ENCODE data around the gene SLC9A7.
A peak's percentile ranks its signal among the peaks of the same experiment; 100 is the strongest.

Gene SLC9A7

GRCh38 chrX:46695491-46695890, 63.4 kb downstream of the SLC9A7 start:
- no peak for TF ChIP-seq CTCF (conservative IDR thresholded peaks at IDR 0.05; ENCODE audit: control insufficient read depth, insufficient read depth, low read depth, low read length)
- DNase-seq (ENCODE audit: low read depth): no peak
- no peak overlapping the region for H3K4me3 ChIP-seq (ENCODE audit: control insufficient read depth, low read depth, low read length)

GRCh38 chrX:46694549-46694948, 64.4 kb downstream of the SLC9A7 start:
- TF ChIP-seq CTCF (conservative IDR thresholded peaks at IDR 0.05; ENCODE audit: control insufficient read depth, insufficient read depth, low read depth, low read length): no peak
- no peak overlapping the region for H3K4me3 ChIP-seq (ENCODE audit: control insufficient read depth, low read depth, low read length)
- DNase-seq (ENCODE audit: low read depth): peak; percentile 17

GRCh38 chrX:46693149-46693548, 65.8 kb downstream of the SLC9A7 start:
- no peak for TF ChIP-seq CTCF (conservative IDR thresholded peaks at IDR 0.05; ENCODE audit: control insufficient read depth, insufficient read depth, low read depth, low read length)
- H3K4me3 ChIP-seq (ENCODE audit: control insufficient read depth, low read depth, low read length): no peak overlapping the region
- DNase-seq (ENCODE audit: low read depth): no peak

- H3K4me3 ChIP-seq (ENCODE audit: control insufficient read depth, low read depth, low read length): no peak overlapping the region
- no peak for TF ChIP-seq CTCF (conservative IDR thresholded peaks at IDR 0.05; ENCODE audit: control insufficient read depth, insufficient read depth, low read depth, low read length)
- no peak for DNase-seq (ENCODE audit: low read depth)
Observed at GRCh38 chrX:46690818-46691217, 68.1 kb downstream of the SLC9A7 start.

GRCh38 chrX:46687619-46688018, 71.3 kb downstream of the SLC9A7 start:
- no peak for TF ChIP-seq CTCF (conservative IDR thresholded peaks at IDR 0.05; ENCODE audit: control insufficient read depth, insufficient read depth, low read depth, low read length)
- H3K4me3 ChIP-seq (ENCODE audit: control insufficient read depth, low read depth, low read length): no peak overlapping the region
- peak; percentile 36 for DNase-seq (ENCODE audit: low read depth)

GRCh38 chrX:46686003-46686645, 72.8 kb downstream of the SLC9A7 start:
- peak; percentile 54 for DNase-seq (ENCODE audit: low read depth)
- no peak overlapping the region for H3K4me3 ChIP-seq (ENCODE audit: control insufficient read depth, low read depth, low read length)
- peak; percentile 82 for TF ChIP-seq CTCF (conservative IDR thresholded peaks at IDR 0.05; ENCODE audit: control insufficient read depth, insufficient read depth, low read depth, low read length)

- DNase-seq (ENCODE audit: low read depth): no peak
- no peak for TF ChIP-seq CTCF (conservative IDR thresholded peaks at IDR 0.05; ENCODE audit: control insufficient read depth, insufficient read depth, low read depth, low read length)
- H3K4me3 ChIP-seq (ENCODE audit: control insufficient read depth, low read depth, low read length): no peak overlapping the region
Observed at GRCh38 chrX:46683048-46683447, 75.9 kb downstream of the SLC9A7 start.
